Hepatocyte (in vitro differentiated cells): Measurements from ENCODE around the gene RPL29. TPM values are rescaled to one million over a fixed set of nuclear protein-coding genes. Genes with fewer than 3 reads are reported as not detected.

Source experiments
- DNase-seq: peaks from one replicate; pipeline ENCODE4 v3.0.0-alpha.2; 2016; ENCODE audit warnings: low spot score
- H2AFZ ChIP-seq: fragments of 200-600 bp; sonication (generic); 2 replicates; pipeline ENCODE4 v1.6.0; 2016; ENCODE audit warnings: antibody characterized with exemption, mild to moderate bottlenecking
- H3K27ac ChIP-seq: fragments of 200-600 bp; sonication (generic); 2 replicates; pipeline ENCODE4 v1.5.1; 2016; ENCODE audit warnings: mild to moderate bottlenecking
- H3K27me3 ChIP-seq: fragments of 200-600 bp; sonication (generic); 2 replicates; pipeline ENCODE4 v1.6.1; 2016
- H3K36me3 ChIP-seq: fragments of 200-600 bp; sonication (generic); replicated peaks from 2 replicates; pipeline ENCODE4 v1.5.1; 2016; ENCODE audit warnings: low read depth; ENCODE audit not compliant: insufficient read depth
- H3K4me1 ChIP-seq: fragments of 200-600 bp; sonication (generic); 2 replicates; pipeline ENCODE4 v1.5.1; 2016; ENCODE audit warnings: mild to moderate bottlenecking, moderate library complexity; ENCODE audit not compliant: insufficient read depth
- H3K4me2 ChIP-seq: fragments of 200-600 bp; sonication (generic); 2 replicates; pipeline ENCODE4 v1.6.0; 2016
- H3K4me3 ChIP-seq: fragments of 200-600 bp; sonication (generic); 2 replicates; pipeline ENCODE4 v1.5.1; 2016; ENCODE audit warnings: mild to moderate bottlenecking
- H3K79me2 ChIP-seq: fragments of 200-600 bp; sonication (generic); 2 replicates; pipeline ENCODE4 v1.6.0; 2017; ENCODE audit warnings: mild to moderate bottlenecking
- H3K9me2 ChIP-seq: fragments of 200-600 bp; sonication (generic); replicated peaks from 2 replicates; pipeline ENCODE4 v1.6.0; 2017; ENCODE audit warnings: mild to moderate bottlenecking; ENCODE audit not compliant: insufficient read depth
- H3K9me3 ChIP-seq: fragments of 200-600 bp; sonication (generic); 2 replicates; pipeline ENCODE4 v1.5.1; 2016; ENCODE audit warnings: low read depth, mild to moderate bottlenecking
- H4K20me1 ChIP-seq: fragments of 200-600 bp; sonication (generic); 2 replicates; pipeline ENCODE4 v1.6.0; 2016; ENCODE audit warnings: mild to moderate bottlenecking; ENCODE audit not compliant: insufficient read depth, poor library complexity, severe bottlenecking
- CTCF ChIP-seq: fragments of 200-600 bp; sonication (generic); IDR thresholded peaks from 2 replicates; pipeline ENCODE4 v1.5.1; 2016; ENCODE audit warnings: antibody characterized with exemption, mild to moderate bottlenecking; ENCODE audit not compliant: poor library complexity
- EZH2 ChIP-seq: fragments of 200-600 bp; sonication (generic); IDR thresholded peaks from 2 replicates; pipeline ENCODE4 v1.6.1; 2016; ENCODE audit warnings: antibody characterized with exemption, mild to moderate bottlenecking, borderline replicate concordance
- EZH2phosphoT487 ChIP-seq: fragments of 200-600 bp; sonication (generic); IDR thresholded peaks from one replicate; pipeline ENCODE4 v1.6.1; 2018; ENCODE audit warnings: antibody characterized with exemption, mild to moderate bottlenecking, low read depth, moderate library complexity; ENCODE audit not compliant: unreplicated experiment, severe bottlenecking
- WGBS: methylation state at CpG from one replicate; pipeline ENCODE4 v1.1.6; 2016; ENCODE audit warnings: low lambda C conversion rate; ENCODE audit errors: missing lambda C conversion rate; 5-methylcytosine and 5-hydroxymethylcytosine counted together
- polyA plus RNA-seq: library from polyadenylated mRNA; unstranded; fragments of >200 nt; fragmentation: Nextera tagmentation; extraction: Ambion mirVana; gene quantifications from 2 replicates; pipeline ENCODE4 v1.2.1, GENCODE V29; 2016
- total RNA-seq: library from RNA; depleted of rRNA; stranded (reverse); fragments of >200 nt; gene quantifications from 2 replicates; pipeline ENCODE4 v1.2.3, GENCODE V29; 2014

The RPL29 gene
- total and polyA plus RNA-seq, 2 experiments from 2014 or later: 786 to 981 TPM

DNA sequence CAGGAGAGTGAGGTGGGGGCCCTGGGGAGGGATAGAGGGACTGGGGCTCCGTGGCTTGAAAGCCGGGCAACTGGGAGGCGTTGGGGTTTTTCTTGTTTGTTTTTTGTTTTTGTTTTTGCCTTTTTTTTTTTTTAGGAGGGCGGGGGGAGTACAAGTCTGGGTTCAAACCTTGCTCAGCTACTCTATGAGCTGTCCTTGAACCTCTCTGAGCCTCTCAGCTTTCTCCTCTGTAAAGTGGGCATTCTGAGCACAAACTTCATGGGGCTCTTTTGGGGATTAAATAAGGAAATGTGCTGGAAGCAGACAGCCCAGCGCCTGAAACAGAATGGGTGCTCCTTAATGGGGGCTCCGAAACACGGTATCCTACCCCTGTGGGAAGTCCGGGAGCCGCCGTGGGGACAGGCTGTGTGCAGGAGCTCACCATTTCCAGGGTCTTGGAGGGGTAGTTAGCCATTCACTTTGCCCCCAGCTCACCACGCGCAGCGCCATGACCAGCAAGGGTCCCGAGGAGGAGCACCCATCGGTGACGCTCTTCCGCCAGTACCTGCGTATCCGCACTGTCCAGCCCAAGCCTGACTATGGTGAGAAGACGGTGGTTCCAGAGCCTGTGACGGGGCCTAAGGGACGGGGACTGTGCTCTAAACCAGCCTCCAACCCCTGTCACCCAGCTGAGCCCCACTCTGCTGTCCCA is 12.0 kb downstream of the RPL29 start:
- H2AFZ ChIP-seq: peak overlapping the region; percentile 42
- H3K9me3 ChIP-seq: no peaks in the 10 kb centered on the region
- 76% methylated on average over 19 of the region's 22 CpGs for WGBS
- H3K9me2 ChIP-seq: no peaks in the 10 kb centered on the region
- H3K4me1 ChIP-seq: peaks cover 30% of the 10 kb centered on the region
- peak overlapping the region; percentile 97 for H3K27ac ChIP-seq
- peaks cover 23% of the 10 kb centered on the region for H3K79me2 ChIP-seq
- H3K4me3 ChIP-seq: peak overlapping the region; percentile 37
- no peaks in the 10 kb centered on the region for H3K36me3 ChIP-seq
- H3K4me2 ChIP-seq: peak overlapping the region; percentile 78
- TF ChIP-seq EZH2: no peak
- TF ChIP-seq EZH2phosphoT487: no peak
- no peak for TF ChIP-seq CTCF
- no peak for DNase-seq
- no peaks in the 10 kb centered on the region for H4K20me1 ChIP-seq
- H3K27me3 ChIP-seq: no peaks in the 10 kb centered on the region

GRCh38 chr3:51982838-51983577 is 12.7 kb downstream of the RPL29 start, which contains the start of gene ACY1:
ACY1 (plus strand) TSS chr3:51983535; CDS start chr3:51984065, 530 bp downstream.
- TF ChIP-seq CTCF (no peak), EZH2 (no peak), EZH2phosphoT487 (no peak)
- Histone ChIP-seq H3K36me3 (no peaks in the 10 kb centered on the region), H3K4me2 (peak within 1 kb of the TSS; percentile 78), H3K79me2 (peaks cover 23% of the 10 kb centered on the region), H4K20me1 (no peaks in the 10 kb centered on the region), H2AFZ (peak within 1 kb of the TSS; percentile 42), H3K9me2 (no peaks in the 10 kb centered on the region), H3K4me3 (peak within 1 kb of the TSS; percentile 37), H3K9me3 (no peaks in the 10 kb centered on the region), H3K27ac (peak within 1 kb of the TSS; percentile 97), H3K27me3 (no peaks in the 10 kb centered on the region), H3K4me1 (peaks cover 30% of the 10 kb centered on the region)
- peak; percentile 95 for DNase-seq
- WGBS: under 1% methylated on average over 64 of the region's 68 CpGs

DNA sequence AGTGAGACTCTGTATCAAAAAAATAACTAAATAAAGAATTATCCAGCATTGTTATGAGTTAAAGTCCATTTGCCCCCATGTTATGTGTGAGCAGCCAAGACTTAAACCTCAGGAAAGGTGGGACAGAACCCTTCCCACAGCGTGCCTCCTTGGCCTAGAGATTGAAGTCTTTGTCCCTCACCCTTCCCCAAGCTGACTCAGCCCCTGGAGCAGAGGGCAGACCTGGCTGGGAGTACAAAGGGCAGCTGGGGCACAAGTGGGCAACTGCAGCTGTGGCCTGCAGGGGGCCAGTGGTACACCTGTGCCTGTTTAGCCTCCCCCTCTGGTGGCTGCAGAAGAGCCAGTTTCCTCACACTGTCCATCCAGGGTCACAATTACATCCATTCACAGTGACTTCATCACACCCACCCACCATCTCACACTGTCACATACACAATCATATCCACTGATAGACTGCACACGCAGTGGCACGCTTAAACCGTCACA is 13.3 kb downstream of the RPL29 start:
- Histone ChIP-seq H3K27me3 (no peaks in the 10 kb centered on the region), H3K9me2 (no peaks in the 10 kb centered on the region), H3K4me1 (peaks cover 30% of the 10 kb centered on the region), H2AFZ (peak overlapping the region; percentile 29), H3K79me2 (peaks cover 23% of the 10 kb centered on the region), H3K4me2 (peak overlapping the region; percentile 78), H3K9me3 (no peaks in the 10 kb centered on the region), H3K4me3 (peak overlapping the region; percentile 37), H4K20me1 (no peaks in the 10 kb centered on the region), H3K36me3 (no peaks in the 10 kb centered on the region), H3K27ac (peak overlapping the region; percentile 97)
- peak; percentile 52 for TF ChIP-seq CTCF
- TF ChIP-seq EZH2phosphoT487: no peak
- TF ChIP-seq EZH2: no peak
- peak; percentile 90 for DNase-seq
- whole genome bisulfite sequencing: 10% methylated on average over 4 of the region's 4 CpGs
